Activated naive CD8-positive, alpha-beta T cell treated with anti-CD3 and anti-CD28 coated beads, Interleukin-2, amount 50 U/mL, for 16 hours (primary cell): ENCODE measurements around the gene CDR2L.
"Not testable (repeated sequence)": the region's sequence is repeated elsewhere in the genome, so short reads cannot be mapped to it uniquely, and the experiment has no call there.

ENCODE experiments used
- DNase-seq: peaks from one replicate; pipeline ENCODE4 v3.0.0-alpha.2; 2020; ENCODE audit warnings: low read depth, low spot score

The CDR2L gene

DNA sequence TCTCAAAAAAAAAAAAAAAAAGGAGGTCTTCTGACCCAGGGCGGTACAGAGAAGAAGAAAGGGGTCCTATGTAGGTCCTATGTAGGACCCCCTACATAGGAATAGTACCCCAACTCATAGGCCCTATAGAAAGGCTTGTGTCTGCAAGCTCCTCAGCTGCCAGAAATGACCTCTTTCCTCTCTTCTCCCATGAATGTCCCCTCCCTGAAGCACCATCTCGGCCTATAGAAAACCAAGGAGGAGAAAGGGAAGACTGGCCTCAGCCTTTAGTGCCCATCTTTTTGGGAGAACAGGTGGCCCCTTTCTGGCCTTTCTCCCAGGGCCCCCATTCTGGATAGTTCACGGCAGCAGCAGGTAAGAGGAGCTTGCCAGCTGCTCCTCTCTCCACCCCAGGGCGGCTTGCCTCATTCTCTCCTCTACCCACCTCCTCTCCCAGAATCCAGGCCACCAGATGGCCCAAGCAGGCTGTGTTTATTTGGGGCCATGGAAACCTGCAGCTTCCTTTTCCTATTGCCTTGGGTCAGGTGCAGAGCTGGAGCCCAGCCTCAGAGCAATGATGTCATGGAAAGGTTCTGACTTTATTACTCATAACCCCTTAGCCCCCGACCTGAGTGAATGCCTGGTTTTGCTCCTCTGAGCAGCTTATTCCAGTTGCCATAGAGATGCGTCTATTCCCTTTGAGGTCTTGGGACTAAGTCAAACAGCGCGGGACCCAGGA is 23.4 kb downstream of the CDR2L start:
- DNase-seq, result no peak

- no peak for DNase-seq
Measured at GRCh38 chr17:75011401-75012095, 24.1 kb downstream of the CDR2L start.

GRCh38 chr17:75012096-75012345 is 24.6 kb downstream of the CDR2L start:
- DNase-seq, result no peak

DNA sequence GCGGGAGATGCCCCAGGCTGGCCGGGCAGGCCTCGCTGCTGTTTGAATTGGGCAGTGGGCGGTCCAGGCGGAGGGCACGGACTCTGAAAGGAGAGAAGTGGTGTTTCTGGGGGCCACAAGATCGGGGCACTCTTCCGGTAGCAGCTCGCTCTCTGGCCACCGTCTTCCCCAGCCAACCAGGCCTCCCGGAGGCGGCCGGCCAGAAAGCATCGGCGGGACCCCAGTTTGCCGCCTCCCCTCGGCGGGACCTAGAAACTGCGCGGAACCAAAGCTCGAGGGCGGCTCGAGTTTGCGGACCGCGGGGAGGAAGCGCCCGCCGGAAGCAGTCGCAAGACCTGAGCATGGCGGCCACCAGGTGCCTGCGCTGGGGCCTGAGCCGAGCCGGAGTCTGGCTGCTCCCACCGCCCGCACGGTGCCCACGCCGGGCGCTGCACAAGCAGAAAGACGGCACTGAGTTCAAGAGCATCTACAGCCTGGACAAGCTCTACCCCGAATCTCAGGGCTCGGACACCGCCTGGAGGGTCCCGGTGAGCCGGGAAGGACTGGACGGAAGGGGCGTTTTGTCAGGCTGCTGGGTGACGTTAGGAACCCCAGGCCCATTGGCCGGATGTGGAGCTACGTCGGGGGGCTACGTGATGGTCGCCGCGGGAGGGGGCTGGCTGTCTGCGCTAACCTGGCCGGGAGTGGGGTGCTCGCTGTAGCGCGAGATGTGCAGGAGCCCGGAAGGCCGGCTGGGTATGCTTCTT is 25.1 kb downstream of the CDR2L start, which contains the start of gene MRPL58:
Gene MRPL58 (plus strand): TSS at position 325 of the 746 bp plus-strand sequence. CDS start 17 bp downstream, at position 342.
- peak; percentile 66 for DNase-seq

GRCh38 chr17:75013092-75013559 is 25.7 kb downstream of the CDR2L start:
- DNase-seq, result no peak

DNA sequence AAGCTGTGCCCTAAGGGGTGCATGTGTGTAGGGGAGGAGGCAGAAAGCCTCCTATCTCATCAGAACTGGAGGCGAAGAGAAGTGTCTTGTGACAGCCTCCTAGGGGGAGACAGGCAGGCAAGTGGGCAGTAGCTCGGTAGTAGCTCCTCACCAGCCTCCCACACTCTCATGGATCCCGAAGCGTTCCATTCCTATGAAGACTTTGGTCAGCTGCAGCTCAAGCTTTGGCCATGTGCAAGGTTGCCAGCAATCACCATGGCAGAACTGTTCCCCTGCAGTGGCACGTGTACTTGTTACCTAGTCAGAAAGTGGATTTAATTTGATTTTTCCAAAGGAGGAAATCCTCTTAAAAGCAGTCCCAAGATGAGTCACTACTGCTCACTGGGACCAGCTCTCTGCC is 31.7 kb downstream of the CDR2L start:
- no peak for DNase-seq

- DNase-seq, result no peak
Measured at GRCh38 chr17:75019710-75020109, 32.3 kb downstream of the CDR2L start.

GRCh38 chr17:75020331-75021110 is 33.1 kb downstream of the CDR2L start:
- DNase-seq, result no peak

DNA sequence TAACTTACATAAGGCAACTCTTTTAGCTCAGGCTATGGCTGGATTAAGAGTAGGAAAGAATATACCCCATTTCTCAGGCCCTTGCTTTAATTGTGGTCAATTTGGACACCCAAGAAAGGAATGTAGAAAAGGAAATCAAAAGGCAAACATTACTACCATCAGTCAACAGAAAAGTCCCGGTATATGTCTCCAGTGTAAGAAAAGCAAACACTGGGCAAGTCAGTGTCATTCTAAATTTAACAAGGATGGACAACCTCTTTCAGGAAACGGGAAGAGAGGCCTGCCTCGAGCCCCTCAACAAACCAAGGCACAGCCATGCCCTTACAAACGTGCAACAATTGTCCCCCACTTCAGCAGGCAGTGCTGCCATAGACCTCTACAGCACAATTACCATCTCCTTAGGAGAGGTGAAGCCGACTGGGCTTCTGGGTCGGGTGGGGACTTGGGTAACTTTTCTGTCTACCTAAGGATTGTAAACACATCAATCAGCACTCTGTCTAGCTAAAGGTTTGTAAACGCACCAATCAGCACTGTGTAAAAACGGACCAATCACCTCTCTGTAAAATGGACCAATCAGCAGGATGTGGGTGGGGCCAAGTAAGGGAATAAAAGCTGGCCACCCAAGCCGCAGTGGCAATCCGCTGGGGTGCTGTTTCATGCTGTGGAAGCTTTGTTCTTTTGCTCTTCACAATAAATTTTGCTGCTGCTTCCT is 37.4 kb downstream of the CDR2L start:
- no peak for DNase-seq

DNA sequence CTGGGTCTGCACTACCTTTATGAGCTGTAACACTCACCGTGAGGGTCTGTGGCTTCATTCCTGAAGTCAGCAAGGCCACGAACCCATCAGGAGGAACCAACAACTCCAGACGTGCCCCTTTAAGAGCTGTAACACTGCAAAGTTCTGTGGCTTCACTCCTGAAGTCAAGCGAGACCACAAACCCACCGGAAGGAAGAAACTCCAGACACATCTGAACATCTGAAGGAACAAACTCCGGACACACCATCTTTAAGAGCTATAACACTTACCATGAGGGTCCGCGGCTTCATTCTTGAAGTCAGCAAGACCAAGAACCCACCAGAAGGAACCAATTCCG is 37.9 kb downstream of the CDR2L start:
- not testable (repeated sequence) for DNase-seq

GRCh38 chr17:75026650-75027049 is 39.2 kb downstream of the CDR2L start:
- not testable (repeated sequence) for DNase-seq

DNA sequence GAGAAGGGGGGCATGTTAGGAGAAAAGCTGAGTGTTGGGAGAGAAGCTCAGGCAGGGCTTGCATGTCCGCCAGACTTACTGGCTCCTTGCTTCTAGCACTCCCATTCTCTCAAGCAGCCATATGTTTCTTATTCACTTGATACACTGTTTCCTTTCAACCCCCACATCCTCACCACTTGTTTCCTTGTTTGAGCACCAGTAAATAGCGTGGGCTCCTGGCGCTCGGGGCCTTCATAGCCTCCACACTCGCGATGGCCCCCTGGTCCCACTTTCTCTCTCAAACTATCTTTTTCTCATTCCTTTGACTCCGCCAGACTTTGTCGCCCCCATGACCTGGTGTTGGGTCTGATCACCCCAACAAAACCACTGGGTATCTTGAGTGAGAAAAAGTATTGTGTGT is 42.7 kb downstream of the CDR2L start:
- no peak for DNase-seq

DNA sequence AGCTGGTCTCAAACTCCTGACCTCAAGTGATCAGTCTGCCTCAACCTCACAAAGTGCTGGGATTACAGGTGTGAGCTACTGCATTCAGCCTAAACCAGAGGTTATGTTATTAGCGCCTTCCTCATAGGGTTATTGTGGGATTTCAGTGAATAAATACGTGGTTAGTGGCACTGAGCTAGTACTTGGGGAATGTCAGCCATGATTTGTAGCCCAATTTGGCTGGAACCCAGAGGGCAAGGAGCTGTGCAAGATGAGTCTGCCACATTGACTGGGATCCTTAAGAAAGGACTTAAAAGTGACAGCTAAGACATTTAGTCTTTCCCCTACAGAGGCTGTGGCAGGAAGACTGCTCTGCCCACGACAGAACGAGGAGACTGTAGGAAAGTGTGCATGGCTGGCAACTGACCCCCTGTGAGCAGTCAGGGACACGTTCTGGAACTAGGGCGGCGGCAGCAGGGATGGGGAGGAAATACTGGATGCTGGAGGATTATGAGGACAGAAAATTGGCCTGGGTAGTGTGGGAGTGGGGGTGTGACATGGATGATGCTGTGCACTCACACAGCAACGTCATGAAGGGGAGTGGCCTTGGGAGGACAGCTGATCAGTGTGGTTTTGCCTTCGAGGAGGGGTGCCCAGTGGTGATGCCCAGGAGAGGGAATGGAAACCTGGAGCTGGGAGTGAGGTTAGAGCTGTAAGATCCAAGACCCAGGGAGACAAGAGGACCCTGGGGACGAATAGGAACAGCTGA is 44.7 kb downstream of the CDR2L start:
- no peak for DNase-seq

- DNase-seq, result no peak
Measured at GRCh38 chr17:75032720-75033280, 45.4 kb downstream of the CDR2L start.

- peak; percentile 83 for DNase-seq
Measured at GRCh38 chr17:75033346-75034235, 46.2 kb downstream of the CDR2L start.

DNA sequence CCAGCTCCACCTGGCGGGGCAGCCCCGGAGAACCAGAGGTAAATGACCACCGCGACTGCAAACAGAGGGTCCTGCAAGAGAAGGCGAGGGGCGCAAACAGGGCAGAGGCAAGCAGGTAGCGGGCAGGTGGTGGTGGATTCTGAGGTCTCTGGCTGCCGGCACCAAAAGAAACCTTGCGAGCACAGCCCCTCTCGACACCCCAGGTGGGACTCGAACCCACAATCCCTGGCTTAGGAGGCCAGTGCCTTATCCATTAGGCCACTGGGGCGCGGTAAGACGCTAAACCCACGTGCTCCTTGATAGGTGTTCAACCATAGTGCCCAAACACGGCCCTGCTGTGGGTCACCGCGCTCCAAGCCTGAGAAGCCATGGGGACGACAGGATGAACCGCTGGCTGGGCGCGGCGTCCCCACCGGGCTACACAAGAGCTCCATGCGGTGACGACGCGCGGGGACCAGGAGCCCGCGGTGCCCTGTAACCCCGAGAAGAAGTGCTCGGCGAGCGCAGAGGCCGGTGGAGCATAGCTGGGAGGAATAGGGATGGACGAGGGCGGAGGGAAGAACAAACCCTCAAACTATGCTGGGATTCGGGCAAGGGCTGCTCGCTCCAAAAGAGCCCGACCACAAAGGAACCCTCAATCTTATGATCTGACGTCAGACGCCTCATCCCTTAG is 46.9 kb downstream of the CDR2L start:
- peak; percentile 88 for DNase-seq

- peak; percentile 56 for DNase-seq
Measured at GRCh38 chr17:75036643-75037268, 49.3 kb downstream of the CDR2L start.

GRCh38 chr17:75039238-75039637 is 51.8 kb downstream of the CDR2L start:
- no peak for DNase-seq
